Stomach (tissue), 9 donors: Measurements from ENCODE around the gene DMRT1. TPM values are rescaled to one million over a fixed set of nuclear protein-coding genes. Genes with fewer than 3 reads are reported as not detected.
"Not testable (repeated sequence)": the region's sequence is repeated elsewhere in the genome, so short reads cannot be mapped to it uniquely, and the experiment has no call there.

Source experiments
- DNase-seq, 2 donors: peaks; one replicate each; pipeline versions ENCODE4 v3.0.0 to v3.0.0-alpha.2; 2013 to 2019
- H3K27ac ChIP-seq, 5 donors: fragments of 200-600 bp in 4 of 5; sonication (generic) in 4 of 5; one replicate each; pipeline ENCODE4 v1.5.1; 2013 to 2019; ENCODE audit warnings: mild to moderate bottlenecking in 1 of 5, moderate library complexity in 1 of 5
- H3K27me3 ChIP-seq, 3 donors: fragments of 200-600 bp; sonication (generic); one replicate each; pipeline ENCODE4 v1.5.1; 2017 to 2019; ENCODE audit warnings: mixed run types in 1 of 3
- H3K36me3 ChIP-seq, 4 donors: fragments of 200-600 bp; sonication (generic); 1 replicate in 3 of 4; 2 replicates in 1 of 4; pipeline ENCODE4 v1.5.1; 2016 to 2019
- H3K4me1 ChIP-seq, 4 donors: fragments of 200-600 bp; sonication (generic); one replicate each; pipeline ENCODE4 v1.5.1; 2016 to 2019
- H3K4me3 ChIP-seq, 4 donors: fragments of 200-600 bp; sonication (generic) in 3 of 4; one replicate each; pipeline ENCODE4 v1.5.1; 2016 to 2019; ENCODE audit warnings: mild to moderate bottlenecking in 1 of 4
- H3K9me3 ChIP-seq, 4 donors: fragments of 200-600 bp; sonication (generic); one replicate each; pipeline ENCODE4 v1.5.1; 2016 to 2019
- CTCF ChIP-seq, 7 experiments: fragments of 450-650 bp in 4 of 7; fragments of 200-600 bp in 3 of 7; sonication (generic) in 3 of 7; IDR thresholded peaks; one replicate each; pipeline ENCODE4 v1.5.1; 2016 to 2019; ENCODE audit warnings: antibody characterized with exemption in 7 of 7, control low read depth in 2 of 7, mild to moderate bottlenecking in 1 of 7
- EP300 ChIP-seq: sonication (generic); formaldehyde crosslinking; IDR thresholded peaks from one replicate; pipeline ENCODE4 v1.6.1; 2017; ENCODE audit warnings: antibody characterized with exemption
- POLR2A ChIP-seq, 4 donors: fragments of 450-650 bp; IDR thresholded peaks; one replicate each; pipeline ENCODE4 v1.6.1; 2016; ENCODE audit warnings: antibody characterized with exemption in 4 of 4, control low read depth in 2 of 4, mild to moderate bottlenecking in 1 of 4, moderate library complexity in 1 of 4
- POLR2AphosphoS5 ChIP-seq, 3 donors: sonication (generic); formaldehyde crosslinking; IDR thresholded peaks; one replicate each; pipeline ENCODE4 v1.6.1; 2016; ENCODE audit warnings: antibody characterized with exemption in 3 of 3
- WGBS, 5 donors: extraction: QIAGEN DNeasy Blood & Tissue Kit in 3 of 5; methylation state at CpG; one replicate each; pipeline versions ENCODE4 v1.1.5 to v1.1.7; 2013 to 2018; 5-methylcytosine and 5-hydroxymethylcytosine counted together
- intact Hi-C: fragments of 100-400 bp; cut with DNase I; formaldehyde crosslinking; loops from one replicate; pipeline ENCODE4 v1.15.1; 2023; ENCODE audit warnings: low total_unique reads
- polyA plus RNA-seq, 3 donors: library from polyadenylated mRNA; stranded (reverse); fragments of 200-250 nt; gene quantifications; one replicate each; pipeline ENCODE4 v1.2.3, GENCODE V29; 2013
- total RNA-seq, 5 donors: library from RNA; depleted of rRNA; stranded (reverse); fragments of >200 nt; gene quantifications; one replicate each; pipeline versions ENCODE4 v1.1.0 to v1.2.3, GENCODE V29; 2014 to 2016
- donor health status: healthy with polysubstance abuse.
- donor health status: Bipolar disorder and iron deficiency.
- donor health status: healthy.

Gene DMRT1
- total and polyA plus RNA-seq, 8 donors, result not detected

- H3K27me3 ChIP-seq, result peaks cover 0 to 12% (median 4%) of the 10 kb centered on the region in 3 donors
- no peaks in the 10 kb centered on the region for H3K9me3 ChIP-seq
- intact Hi-C loops, result no loop called here
- no peaks in the 10 kb centered on the region for H3K4me1 ChIP-seq
- no peak for DNase-seq
- H3K36me3 ChIP-seq, result no peaks in the 10 kb centered on the region
- H3K27ac ChIP-seq, result no peak overlapping the region
- TF ChIP-seq CTCF (IDR thresholded peaks at IDR 0.05), result no peak
- no peak for TF ChIP-seq POLR2A (IDR thresholded peaks at IDR 0.05)
- TF ChIP-seq EP300, result no peak
- TF ChIP-seq POLR2AphosphoS5 (IDR thresholded peaks at IDR 0.05), result no peak
- 49 to 68% (median 57%) methylated on average over 3 to 4 of the region's 4 CpGs for WGBS, 5 donors
- no peak overlapping the region for H3K4me3 ChIP-seq
Measured at GRCh38 chr9:860706-861105, 19.2 kb downstream of the DMRT1 start.

GRCh38 chr9:861525-861924, 20.0 kb downstream of the DMRT1 start:
- DNase-seq, H3K9me3 ChIP-seq, H3K4me1 ChIP-seq, H3K4me3 ChIP-seq, intact Hi-C loops, H3K36me3 ChIP-seq, H3K27ac ChIP-seq: not testable (repeated sequence)
- H3K27me3 ChIP-seq, result peaks cover 0 to 12% (median 4%) of the 10 kb centered on the region in 3 donors
- WGBS, 5 donors, result 87 to 98% (median 95%) methylated on average over 7 to 30 of the region's 30 CpGs

- intact Hi-C loops, result no loop called here
- peaks cover 0 to 35% (median 5%) of the 10 kb centered on the region in 3 donors for H3K27me3 ChIP-seq
- TF ChIP-seq POLR2A (IDR thresholded peaks at IDR 0.05), result no peak
- TF ChIP-seq EP300, result no peak
- no peak for TF ChIP-seq CTCF (IDR thresholded peaks at IDR 0.05)
- TF ChIP-seq POLR2AphosphoS5 (IDR thresholded peaks at IDR 0.05), result no peak
- no peaks in the 10 kb centered on the region for H3K36me3 ChIP-seq
- no peak for DNase-seq
- H3K27ac ChIP-seq, result no peak overlapping the region
- H3K4me1 ChIP-seq, result no peaks in the 10 kb centered on the region
- H3K4me3 ChIP-seq, result no peak overlapping the region
- 70 to 82% (median 78%) methylated on average over 10 of the region's 10 CpGs for WGBS, 5 donors
- no peaks in the 10 kb centered on the region for H3K9me3 ChIP-seq
Measured at GRCh38 chr9:875119-875962, 33.8 kb downstream of the DMRT1 start.

- no peak for DNase-seq
- TF ChIP-seq EP300 (no peak), CTCF (IDR thresholded peaks at IDR 0.05) (no peak), POLR2A (IDR thresholded peaks at IDR 0.05) (no peak), POLR2AphosphoS5 (IDR thresholded peaks at IDR 0.05) (no peak)
- Histone ChIP-seq H3K27ac (no peak overlapping the region), H3K9me3 (no peaks in the 10 kb centered on the region), H3K36me3 (no peaks in the 10 kb centered on the region), H3K4me1 (no peaks in the 10 kb centered on the region), H3K27me3 (peaks cover 0 to 37% (median 5%) of the 10 kb centered on the region in 3 donors), H3K4me3 (no peak overlapping the region)
- 76 to 83% (median 78%) methylated on average over 4 of the region's 4 CpGs for WGBS, 5 donors
- intact Hi-C loops, result no loop called here
Measured at GRCh38 chr9:876425-876824, 34.9 kb downstream of the DMRT1 start.

GRCh38 chr9:878239-878638, 36.7 kb downstream of the DMRT1 start:
- H3K36me3 ChIP-seq, result no peaks in the 10 kb centered on the region
- TF ChIP-seq EP300, result no peak
- no peak for TF ChIP-seq CTCF (IDR thresholded peaks at IDR 0.05)
- no peak for TF ChIP-seq POLR2AphosphoS5 (IDR thresholded peaks at IDR 0.05)
- TF ChIP-seq POLR2A (IDR thresholded peaks at IDR 0.05), result no peak
- H3K27me3 ChIP-seq, result peaks cover 0 to 55% (median 5%) of the 10 kb centered on the region in 3 donors
- H3K4me3 ChIP-seq, result no peak overlapping the region
- 34 to 49% (median 35%) methylated on average over 5 of the region's 5 CpGs for WGBS, 5 donors
- H3K9me3 ChIP-seq, result no peaks in the 10 kb centered on the region
- intact Hi-C loops, result no loop called here
- DNase-seq, result no peak
- H3K4me1 ChIP-seq, result no peaks in the 10 kb centered on the region
- H3K27ac ChIP-seq, result no peak overlapping the region
